D341Med (cell line): ENCODE data around the gene PBOV1.

Source experiments
- DNase-seq: peaks from one replicate; pipeline ENCODE4 v3.0.0; 2012; ENCODE audit warnings: low spot score

Gene PBOV1

DNA sequence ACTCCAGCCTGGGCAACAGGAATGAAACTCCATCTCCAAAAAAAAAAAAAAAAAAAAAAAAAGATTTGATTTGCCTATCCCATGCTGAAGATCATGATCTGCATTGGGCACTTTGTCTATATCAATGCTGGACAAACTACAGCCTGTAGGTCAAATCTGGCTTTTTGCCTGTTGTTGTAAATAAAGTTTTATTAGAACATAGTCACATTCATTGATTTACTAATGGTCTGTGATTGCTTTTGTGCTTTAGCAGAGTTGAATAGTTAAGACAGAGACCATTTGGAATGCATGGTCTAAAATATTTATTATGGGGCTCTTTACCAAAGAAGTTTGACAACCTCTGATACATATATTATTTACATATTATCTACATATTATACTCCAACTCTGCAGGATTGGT is 14.0 kb downstream of the PBOV1 start:
- no peak for DNase-seq

DNA sequence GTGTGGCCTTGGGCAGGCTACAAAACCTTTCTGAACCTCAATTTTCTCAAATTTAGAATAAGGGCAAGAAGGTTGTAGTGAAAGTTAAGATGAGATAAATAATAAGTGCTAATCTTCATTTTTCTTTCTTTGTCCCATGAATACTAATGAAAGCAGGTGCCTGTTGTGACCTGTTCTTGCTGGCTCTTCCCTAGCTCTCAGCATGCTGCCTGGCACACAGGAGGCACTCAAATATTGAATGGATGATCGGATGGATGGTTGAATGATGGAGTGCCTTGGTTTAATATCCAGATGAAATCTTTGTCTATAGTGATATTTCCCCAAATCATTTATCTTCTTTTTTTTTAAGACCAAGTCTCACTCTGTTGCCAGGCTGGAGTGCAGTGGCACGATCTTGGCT is 15.0 kb downstream of the PBOV1 start:
- DNase-seq = no peak

DNA sequence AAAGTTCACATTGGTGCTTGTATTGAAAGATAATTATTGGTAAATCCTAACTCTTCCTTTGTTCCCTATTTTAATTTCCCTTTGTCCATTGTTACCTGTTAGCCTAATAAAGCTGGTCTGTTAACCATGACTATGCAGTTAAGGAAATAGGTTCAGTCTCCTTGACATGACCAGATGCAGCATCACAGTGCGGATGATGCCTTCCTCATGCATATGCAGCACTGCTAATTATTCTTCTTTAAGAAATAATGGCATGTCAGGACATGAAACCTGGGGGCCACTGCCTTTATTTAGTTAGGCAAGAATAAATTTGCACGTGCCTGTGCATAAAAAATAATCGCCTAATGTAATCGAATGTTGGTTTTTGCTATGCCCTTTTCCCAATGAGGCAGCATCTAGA is 16.5 kb downstream of the PBOV1 start:
- no peak for DNase-seq

DNA sequence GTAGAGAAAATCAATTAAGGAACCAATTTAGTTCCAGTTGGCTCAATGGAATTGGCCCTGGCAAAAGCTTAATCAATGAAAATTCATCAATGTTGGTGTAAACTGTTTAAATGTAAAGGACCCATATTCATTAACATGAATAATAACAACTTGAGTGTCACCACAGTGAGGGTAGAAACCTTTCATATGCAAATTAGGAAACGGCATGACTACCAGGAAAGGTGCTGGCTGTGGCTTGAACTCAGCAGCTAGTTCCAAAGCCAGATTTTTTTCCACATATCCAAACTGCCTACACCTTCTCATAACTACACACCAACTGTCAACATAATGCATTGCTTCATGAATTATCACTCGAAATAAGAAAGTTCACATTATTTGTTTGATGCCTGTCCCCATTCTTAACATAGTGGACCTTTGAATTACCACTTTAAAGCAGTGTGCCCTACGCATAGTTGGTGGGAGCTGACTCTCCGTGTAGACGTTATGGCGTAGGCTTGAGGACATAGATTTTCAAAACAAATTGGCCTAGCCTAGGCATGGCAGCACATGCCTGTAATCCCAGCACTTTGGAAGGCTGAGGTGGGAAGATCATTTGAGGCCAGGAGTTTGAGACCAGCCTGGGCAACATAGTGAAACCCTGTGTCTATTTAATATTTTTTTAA is 19.7 kb downstream of the PBOV1 start:
- DNase-seq = no peak

DNA sequence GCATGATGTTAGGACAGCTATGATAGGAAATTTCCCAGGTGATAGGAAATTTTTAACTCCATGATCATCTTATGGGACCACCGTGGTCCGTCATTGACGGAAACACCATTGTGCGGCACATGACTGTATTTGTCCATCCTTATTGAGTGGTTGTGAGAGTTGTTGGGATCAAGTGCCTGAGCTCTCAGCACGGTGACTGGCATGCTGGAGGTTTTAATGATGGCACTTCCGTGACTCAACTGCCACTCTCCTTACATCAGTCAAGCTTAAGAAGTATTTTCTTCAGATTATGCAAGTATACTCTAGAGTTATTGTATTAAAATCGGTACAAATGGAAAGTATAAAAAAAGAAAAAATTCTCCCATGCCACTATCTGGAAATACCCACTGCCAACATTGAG is 20.7 kb downstream of the PBOV1 start:
- no peak for DNase-seq

DNA sequence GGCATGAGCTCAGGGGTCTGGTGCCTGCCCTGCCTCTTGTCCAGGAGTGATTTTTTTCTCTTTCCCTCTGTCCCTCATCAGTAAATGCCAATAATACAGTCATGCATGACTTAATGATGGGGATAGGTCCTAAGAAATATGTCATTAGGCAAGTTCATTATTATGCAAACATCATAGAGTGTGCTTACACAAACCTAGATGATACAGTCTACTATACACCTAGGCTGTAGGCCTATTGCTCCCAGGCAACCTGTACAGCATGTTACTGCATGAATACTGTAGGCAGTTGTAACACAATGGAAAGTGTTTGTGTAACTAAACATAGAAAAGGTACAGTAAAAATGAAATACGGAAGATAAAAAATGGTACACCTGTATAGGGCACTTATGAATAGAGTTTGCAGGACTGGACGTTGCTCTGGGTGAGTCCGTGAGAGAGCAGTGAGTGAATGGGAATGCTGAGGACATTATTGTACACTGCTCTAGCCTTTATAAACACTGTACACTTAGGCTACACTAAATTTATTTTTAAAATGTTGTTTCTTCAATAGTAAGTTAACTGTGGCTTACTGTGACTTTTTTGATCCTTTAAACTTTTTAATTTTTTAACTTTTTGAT is 22.1 kb downstream of the PBOV1 start:
- no peak for DNase-seq

DNA sequence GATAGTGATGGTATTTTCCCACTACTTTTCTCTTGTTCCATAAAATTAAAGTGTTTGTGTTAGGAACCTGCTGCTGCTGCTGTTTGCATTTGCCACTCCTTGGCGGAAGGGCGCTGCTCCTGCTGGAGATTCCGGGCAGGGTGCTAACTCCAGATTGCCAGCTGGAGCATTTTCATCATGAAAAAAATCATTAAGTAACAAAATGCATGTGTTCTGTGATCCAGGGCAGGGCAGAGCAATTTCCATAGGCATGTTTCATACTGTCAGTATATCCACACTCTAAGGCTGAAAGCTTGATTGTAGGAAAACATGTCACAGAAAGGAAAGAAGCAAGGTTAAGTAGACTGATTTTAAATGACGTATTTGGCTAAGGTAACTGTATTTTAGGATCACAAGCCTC is 24.0 kb downstream of the PBOV1 start:
- no peak for DNase-seq

DNA sequence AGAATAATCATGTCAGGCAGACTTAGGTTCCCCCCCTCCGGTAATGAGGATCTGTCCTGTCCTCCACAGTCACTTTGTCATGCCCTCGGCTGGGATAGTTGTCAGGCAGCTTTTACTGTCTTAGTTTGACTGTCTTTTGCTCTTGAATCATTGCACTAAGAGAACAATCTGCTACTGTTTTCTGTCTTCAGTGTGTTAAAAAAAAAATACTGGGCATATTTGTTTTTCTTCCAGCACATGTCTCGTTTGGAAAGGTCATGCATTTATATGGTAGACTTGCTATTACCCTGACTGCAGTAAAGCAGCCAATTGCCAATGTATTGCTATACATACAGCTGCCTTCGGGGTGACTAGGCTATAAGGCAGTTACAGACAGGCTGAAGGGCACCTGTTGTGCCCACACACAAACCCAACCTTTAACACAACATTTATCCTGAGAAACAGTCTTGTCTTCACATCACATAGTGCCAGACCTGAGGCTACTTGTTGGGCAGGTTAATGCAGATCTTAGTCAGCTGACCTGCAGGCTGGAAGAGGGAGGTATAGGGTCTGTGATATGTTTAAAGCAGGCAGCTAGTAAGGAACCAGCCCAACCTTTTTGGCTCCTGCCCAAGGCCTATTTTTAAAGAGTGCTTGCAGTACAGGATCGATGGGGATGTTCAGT is 29.9 kb downstream of the PBOV1 start:
- no peak for DNase-seq

DNA sequence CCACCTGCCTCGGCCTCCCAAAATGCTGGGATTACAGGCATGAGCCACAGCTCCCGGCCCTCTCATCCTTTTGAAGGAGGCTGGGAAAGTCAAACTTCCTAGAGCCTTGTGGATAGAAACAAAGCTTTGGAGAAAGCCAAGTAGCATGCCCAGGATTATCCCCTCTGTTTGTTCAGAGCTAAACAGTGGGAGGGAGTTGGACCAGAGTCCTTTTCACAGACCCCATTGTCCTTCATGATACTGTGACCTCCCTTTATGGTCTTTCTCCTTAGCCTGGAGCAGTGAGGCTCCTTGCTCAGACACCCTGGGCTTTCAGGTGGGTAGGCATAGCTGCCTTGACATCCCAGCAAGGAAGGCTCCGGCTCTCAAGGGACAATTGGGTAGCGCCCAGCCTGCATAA is 31.1 kb downstream of the PBOV1 start:
- no peak for DNase-seq

DNA sequence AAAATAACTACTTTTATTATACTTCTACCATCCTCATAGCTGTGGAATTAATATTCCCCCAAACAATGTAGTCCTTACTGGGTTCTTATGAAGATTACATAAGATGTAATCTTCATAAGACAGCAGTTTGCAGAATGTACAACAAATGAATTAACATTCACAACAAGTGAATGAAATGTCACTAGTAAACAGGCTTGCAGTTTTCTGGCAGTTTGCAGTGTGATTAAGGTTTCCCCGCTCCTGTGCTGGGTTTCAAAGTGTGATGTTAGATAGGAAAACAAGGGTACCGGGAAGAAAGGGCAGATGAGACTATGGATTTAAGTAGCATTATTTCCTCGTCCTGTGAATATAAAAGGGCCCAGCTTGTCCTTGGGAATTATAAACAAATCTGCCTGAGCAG is 34.1 kb downstream of the PBOV1 start:
- no peak for DNase-seq

DNA sequence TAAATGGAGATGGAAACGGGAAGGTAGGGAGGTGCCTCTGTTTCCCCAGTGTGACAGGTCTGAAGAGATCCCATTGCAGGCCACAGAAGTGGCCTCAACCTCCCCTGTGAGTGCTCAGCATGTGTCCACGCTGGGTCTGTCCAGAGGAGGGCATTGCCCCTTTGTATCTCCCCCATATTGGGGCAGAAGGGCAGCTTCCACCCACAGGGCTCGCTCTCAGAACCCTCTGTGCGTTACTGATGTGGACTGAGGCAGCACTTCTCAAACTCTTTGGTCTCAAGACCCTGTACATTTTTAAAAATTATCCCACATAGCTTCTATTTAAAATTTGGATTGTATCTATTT is 34.5 kb downstream of the PBOV1 start:
- no peak for DNase-seq

DNA sequence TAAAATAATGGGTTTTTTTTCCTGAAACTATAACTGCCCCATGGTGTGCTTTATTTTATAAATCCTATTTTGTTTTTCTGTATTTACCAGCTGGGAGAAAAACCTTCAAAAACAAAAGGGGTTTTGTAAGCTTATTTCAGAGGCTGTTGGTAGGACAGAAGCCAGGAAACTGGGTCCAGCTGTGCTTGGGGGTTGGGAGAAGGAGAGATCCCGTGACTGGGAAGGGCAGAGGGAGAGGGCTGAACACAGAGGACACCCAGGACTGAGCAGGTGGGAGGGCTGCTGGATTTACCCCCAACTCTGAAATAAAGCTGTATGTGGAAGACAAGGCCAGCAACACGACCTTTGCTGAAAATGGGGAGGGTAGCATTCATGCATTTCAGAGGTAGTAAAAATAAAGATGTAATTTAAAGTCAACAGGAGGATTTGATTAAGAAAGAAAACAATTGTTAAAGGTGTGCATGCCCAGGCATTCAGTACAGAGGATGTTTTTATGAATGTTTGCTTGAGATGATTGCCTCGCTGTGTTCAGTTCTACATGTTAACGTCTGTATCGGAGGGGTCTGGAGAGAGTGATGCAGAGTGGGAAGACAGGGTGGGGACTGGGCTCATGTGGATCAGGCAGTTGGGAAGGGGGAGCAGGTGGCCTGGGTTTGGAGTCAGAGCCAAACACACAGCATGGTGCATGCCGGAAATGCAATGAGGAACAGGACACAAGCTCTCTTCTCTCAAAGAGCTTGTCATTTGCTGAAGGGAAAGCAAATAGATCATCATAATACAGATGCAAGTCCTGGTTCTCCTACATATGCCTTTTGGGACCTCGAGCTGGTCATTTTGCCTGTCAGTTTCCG is 35.1 kb downstream of the PBOV1 start:
- DNase-seq = no peak

DNA sequence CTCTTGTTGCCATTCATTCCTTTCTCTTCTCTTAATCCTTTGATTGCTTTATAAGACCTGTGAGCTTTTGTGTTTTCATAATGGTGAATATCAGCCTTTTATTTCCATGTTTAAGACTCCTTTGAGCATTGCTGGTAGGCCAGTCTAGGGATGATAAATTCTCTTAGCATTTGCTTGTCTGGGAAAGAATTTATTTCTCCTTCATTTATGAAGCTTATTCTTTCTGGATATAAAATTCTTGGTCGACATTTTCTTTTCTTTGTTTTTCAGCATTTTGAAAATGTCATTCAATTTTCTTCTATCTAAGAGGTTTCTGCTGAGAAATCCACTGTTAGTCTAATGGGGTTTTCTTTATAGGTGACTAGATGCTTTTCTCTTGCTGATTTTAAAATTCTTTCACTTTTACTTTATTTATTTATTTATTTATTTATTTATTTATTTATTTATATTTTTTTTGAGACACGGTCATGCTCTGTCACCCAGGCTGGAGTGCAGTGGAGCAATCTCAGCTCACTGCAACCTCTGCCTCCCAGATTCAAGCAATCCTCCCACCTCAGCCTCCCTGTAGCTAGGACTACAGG is 41.5 kb downstream of the PBOV1 start:
- no peak for DNase-seq

DNA sequence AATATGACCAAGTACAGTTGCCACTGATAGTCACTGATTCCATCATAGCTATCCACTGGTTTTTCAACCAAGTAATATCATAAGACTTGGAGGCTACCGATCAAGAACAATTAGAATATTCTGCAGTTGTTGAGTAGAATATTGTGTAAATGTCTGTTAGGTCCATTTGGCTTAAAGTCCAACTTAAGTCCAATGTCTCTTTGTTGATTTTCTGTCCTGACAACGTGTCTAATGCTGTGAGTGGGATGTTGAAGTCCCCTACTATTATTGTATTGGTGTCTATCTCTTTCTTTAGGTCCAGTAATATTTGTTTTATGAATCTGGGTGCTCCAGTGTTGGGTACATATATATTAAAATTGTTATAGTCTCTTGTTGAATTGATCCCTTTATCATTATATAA is 42.7 kb downstream of the PBOV1 start:
- DNase-seq = no peak
